ENCODE measurements around the gene KREMEN2.

Gene KREMEN2

DNA sequence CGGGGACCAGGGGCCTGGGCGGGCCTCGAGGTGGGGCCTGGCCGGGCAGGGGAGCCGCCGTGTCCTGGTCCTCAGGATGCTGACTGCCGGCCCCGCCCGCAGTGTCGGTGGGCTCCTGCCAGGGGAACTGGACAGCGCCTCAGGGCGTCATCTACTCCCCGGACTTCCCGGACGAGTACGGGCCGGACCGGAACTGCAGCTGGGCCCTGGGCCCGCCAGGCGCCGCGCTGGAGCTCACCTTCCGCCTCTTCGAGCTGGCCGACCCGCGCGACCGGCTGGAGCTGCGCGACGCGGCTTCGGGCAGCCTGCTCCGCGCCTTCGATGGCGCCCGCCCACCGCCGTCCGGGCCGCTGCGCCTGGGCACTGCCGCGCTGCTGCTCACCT lies 2.7 kb downstream of the KREMEN2 start:
- DNase-seq, result no peak

DNA sequence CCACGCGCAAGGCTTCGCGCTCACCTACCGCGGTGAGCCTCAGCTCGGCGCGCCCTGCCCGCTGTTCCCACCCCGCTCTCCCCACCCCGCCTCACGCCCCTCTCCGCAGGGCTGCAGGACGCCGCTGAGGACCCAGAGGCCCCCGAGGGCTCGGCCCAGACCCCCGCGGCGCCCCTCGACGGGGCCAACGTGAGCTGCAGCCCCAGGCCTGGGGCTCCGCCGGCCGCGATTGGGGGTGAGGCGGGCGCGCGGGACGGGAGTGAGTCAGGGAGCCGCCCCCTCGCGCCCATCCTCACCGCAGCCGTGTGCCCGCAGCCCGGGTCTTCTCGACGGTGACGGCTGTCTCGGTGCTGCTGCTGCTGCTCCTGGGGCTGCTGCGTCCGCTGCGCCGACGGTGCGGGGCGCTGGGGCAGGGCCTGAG lies 3.1 kb downstream of the KREMEN2 start:
- no peak for DNase-seq

DNA sequence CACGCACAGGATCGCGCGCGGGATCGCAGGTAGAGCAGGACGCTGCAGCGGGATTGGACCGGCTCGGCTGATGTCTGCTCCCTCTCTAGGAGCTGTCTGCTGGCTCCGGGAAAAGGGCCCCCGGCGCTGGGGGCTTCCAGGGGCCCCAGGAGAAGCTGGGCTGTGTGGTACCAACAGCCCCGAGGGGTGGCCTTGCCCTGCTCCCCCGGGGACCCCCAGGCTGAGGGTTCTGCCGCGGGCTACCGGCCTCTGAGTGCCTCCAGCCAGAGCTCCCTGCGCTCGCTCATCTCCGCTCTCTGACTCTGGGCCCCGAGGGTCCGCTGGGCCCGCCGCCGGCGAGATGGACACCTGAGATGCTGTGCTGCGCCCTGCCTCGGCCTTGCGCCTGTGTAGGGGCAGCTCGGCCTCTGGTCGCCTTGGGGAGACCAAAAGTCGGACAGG lies 3.7 kb downstream of the KREMEN2 start:
- no peak for DNase-seq

DNA sequence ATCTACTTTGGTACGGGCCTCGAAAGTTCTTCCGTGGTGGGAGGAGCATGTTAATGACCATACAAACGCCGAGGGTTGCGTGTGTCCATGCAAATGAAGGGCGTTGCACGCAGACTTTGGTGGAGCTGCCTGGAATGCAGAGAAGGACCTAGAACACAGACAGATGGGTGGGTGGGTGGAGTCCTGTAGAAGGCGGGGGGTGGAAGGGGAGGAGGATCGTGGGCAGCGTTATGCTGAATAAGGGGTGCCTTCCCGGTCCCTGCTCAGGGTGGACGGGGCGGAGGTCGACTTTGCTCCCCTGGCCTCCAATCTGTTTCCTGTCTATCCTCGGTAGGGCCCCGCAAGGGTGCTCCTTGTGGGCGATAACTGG lies 4.3 kb downstream of the KREMEN2 start:
- DNase-seq, result no peak

DNA sequence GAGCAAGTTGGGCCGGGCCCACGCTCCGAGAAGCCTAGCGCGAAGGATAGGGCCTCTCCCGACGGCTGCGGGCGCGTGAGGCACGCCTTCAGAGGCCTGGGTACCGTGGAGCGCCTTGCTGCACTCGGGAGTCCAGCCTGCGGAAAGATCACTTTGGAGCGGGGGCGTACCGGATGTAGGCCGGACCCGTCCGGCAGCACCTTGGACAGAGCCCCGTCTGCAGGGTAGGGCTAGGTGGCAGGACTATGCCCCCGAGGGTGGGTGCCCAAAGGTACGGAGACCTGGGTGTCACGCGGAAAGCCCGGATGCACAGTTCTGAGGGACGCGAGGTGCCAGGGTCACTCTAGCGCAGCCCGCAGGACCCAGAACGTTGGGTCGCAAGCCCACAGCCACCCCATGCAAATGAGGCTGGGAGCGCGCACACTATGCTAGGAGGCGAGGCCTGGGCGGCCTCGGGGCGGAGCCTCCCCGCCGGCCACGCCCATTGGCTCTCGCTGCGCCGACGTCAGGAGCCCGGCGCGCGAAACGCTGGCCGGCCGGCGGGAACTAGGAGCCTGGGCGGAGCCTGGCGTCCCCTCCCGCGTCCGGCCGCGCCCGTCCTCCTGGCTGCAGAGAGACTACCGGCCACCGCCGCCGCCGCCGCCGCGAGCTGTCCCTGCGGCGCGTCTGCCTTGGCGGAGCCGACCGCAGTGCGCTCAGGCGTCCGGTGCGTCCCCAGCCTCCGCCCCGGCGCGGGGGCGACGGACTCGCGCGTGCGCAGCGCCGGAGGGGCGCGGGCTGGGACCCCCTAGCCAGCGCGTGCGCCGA lies 4.9 kb downstream of the KREMEN2 start, which contains the start of gene PAQR4:
Gene PAQR4, plus strand, starts transcription at position 611 of the 807 bp plus-strand sequence. CDS start 327 bp downstream, outside the sequence.
- peak; percentile 56 for DNase-seq

DNA sequence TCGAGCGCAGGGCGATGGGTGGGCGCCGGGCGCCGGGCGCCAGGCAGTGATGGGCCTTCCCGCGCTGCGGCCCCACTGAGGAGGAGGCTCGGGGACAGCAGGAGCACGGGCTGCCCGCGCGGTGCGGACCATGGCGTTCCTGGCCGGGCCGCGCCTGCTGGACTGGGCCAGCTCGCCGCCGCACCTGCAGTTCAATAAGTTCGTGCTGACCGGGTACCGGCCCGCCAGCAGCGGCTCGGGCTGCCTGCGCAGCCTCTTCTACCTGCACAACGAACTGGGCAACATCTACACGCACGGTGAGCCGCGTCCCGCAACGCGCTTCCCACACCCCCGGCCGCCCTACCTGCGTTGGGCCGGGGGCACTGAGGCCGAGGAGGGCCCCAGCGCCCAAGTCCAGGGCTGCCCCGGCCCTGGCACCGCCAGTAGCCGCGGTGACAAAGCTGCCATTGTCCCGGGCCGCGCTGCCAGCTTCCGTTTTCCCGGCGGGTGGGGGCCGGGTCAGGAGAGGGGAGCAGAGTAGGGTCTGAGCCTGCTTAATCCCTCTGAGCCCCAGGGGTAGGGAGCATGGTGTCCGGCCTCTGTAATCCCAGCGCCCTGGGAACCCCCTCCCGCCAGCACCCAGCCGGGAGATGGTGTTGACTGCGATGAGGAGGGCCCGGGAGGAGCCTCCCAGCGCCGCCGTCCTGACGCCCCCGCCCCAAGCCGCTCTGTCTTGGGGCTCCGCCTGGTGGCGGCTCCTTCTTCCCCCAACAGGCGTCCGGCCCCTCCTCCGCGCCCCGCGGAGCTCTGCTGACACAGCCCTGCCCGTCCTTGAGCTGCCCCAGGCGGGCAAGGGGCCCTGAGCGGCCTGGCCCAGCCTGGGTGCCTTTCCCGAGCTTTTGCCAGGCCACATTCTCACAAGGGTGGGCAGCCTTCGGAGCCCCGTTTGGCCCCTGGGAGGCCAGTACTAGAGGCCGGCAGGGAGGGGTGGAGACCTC lies 5.8 kb downstream of the KREMEN2 start:
- no peak for DNase-seq

DNA sequence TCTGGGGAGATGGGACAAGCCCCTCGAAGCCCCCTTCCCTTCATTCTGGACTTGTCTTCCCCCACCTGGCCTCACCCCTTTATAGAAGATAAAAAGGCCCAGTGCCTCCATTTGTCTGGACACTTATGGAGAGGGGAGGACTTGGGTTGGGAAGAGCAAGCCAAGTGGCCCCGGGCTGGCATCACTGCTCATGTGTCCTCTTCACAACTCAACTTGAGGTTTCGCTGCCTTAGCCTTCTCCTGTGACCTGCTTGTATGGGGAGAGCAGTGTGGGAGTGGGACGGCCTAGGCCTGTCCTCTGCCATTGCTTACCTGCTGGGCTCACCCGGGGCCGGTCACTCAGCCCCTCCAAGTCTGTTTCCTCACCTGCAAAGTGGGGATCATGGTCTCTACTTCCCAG lies 6.5 kb downstream of the KREMEN2 start:
- no peak for DNase-seq

DNA sequence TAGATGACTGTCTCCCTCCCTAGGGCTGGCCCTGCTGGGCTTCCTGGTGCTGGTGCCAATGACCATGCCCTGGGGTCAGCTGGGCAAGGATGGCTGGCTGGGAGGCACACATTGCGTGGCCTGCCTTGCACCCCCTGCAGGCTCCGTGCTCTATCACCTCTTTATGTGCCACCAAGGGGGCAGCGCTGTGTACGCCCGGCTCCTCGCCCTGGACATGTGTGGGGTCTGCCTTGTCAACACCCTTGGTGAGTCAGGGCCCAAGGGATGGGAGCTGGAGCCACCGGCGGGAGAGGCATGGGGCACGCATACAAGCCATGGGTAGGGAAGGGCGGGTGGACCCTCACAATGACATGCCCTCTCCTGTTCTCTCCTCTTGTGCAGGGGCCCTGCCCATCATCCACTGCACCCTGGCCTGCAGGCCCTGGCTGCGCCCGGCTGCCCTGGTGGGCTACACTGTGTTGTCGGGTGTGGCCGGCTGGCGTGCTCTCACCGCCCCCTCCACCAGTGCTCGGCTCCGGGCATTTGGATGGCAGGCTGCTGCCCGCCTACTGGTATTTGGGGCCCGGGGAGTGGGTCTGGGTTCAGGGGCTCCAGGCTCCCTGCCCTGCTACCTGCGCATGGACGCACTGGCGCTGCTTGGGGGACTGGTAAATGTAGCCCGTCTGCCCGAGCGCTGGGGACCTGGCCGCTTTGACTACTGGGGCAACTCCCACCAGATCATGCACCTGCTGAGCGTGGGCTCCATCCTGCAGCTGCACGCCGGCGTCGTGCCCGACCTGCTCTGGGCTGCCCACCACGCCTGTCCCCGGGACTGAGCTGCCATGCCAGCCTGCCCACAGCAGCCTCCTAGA lies 7.3 kb downstream of the KREMEN2 start:
- DNase-seq, result no peak

DNA sequence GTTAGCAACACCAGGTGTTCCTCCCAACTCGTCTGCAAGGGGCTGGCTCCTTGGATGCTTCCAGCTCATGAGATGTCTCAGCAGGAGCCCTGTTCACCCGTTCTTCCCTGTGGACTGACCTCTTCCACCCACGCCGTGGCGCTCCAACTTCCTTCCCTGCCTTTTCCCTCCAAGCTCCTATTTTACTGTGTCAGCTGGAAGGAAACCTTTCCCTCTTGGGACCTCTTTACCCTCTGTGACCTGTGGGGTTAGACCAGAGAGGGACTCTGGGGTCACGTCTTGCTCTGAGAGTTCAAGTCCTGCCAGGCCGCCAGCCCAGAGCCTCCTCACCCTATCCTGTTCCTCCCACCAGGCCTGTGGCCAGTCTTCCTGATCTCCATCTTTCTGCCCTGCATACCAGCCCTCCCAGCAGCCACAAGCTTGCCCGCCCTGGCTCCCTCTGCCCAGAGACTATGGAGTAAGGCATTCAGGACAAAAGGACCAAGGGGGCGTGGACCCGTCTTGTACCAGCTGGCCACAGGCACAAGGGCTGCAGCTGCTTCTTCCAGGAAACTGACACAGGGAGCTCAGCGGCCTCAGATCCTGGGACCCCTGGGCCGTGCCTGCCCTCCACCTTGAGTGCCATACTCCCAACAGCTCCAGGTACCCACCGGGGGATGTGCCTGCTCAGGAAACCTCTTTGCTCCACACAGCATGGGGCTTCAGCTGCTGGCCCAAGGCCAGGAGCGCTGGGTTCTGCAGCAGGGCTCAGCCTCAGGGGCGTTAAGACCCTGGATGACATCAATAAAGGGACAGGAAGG lies 8.1 kb downstream of the KREMEN2 start:
- no peak for DNase-seq

DNA sequence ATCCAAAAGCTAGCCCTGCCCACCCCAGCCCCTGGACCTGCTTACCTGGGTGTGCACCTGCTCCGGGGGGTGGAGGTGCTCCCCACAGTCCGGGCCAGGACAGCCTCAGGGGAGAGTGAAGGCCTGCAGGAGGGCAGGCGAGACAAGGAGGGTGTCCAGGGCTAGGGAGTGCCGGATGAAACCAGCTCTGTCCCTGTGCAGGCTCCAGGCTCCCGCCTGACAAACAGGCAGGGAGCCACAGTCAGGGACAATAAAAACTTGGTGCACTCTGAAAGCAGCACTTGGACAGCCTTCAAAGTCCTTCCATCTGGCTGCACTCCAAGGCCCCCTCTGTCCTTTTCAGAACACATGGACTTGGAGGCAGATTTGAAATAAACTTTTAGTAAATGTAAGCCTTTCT lies 9.0 kb downstream of the KREMEN2 start:
- DNase-seq, result no peak

DNA sequence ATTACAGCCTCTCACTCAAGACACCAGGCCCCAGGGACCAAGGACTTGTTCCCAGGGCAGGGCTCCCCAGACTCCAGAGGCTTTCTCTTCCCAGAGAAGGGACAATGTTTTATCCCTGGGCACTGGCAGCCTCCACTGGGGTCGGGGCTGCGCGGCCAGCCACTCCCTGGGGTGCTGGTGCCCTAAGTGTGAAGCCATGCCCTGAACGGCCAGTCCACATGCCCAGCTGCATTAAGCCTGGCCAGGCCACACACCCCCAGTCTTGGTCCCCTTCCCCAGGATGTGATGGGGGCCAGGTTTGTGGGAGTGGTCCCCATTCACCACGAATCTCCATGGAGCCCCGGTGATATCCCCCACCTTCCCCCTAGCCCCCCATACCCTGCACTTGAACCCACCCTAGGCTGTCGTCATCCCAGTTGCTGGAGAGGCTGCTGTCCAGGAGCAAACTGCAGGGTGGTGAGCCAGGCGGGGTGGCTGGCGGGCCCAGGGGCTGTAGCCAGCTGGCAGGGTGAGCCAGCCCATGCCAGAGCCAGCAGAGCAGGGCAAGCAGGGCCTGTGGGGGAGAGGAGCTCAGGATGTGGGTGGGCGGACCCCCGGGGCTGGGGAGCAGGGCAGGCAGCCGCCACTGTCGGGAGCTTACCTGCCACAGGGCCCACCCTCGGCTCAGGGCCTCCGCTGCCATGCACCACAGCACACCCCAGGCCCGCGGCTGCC lies 9.7 kb downstream of the KREMEN2 start:
- no peak for DNase-seq

DNA sequence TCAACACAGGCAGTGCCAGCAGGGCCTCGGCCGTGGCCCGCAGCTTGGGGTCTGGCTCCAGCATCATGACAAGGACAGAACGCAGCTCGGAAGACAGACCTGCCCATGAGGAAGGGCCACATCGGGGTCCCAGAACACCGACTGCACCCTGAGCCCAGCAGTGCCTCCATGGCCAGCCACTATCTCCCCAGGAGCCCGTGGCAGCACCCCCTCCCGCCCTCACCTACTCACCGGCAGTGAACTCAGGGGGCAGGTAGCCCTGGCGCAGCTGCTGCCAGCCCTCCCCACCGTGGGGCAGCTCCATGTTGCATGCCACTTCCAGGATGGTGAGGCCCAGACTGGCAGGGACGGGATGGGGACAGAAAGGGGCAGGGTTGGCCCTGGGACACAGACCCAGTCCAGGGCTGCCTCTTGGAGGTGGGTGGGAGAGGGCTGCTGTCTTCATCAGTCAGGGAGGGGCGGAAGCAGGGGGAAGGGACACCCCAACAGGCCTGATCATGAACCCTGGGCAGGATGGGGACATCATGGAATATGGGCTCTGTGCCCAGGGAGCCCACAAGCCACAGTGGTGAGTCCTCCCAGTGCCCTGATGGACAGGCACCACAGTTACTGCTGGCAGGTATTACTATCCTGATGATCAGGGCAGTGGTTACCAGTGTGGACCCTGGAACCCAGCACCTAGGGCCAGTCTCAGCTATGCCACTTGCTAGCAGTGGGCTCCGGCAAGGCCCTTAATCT lies 10.4 kb downstream of the KREMEN2 start:
- no peak for DNase-seq

DNA sequence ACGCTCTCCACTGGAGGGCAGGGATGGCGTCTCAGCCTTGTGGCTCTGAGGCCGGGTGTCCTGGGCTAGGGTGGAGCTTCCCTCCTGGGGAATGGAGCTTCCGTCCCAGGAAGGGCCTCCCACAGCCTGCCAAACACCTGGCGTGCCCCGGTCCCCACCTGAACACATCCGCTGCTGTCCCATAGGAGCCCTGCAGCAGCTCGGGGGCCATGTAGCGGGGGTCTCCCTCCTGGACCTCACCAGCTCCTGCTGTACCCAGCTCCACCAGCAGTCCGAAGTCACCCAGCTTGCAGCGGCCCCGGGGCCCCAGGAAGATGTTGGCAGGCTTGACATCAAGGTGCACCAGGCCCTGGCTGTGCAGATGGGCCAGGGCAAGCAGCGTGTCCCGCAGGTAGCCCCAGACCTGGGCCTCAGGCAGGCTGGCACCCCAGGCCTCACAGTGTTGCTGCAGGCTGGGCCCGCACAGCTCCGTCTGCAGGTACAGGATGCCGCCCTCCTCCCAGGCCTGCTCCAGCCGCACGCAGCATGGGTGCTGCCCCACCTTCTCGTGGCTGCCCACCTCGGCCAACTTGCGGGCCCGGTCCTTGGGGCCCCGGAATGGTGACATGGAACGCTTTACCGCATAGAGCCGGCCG lies 11.2 kb downstream of the KREMEN2 start:
- no peak for DNase-seq

DNA sequence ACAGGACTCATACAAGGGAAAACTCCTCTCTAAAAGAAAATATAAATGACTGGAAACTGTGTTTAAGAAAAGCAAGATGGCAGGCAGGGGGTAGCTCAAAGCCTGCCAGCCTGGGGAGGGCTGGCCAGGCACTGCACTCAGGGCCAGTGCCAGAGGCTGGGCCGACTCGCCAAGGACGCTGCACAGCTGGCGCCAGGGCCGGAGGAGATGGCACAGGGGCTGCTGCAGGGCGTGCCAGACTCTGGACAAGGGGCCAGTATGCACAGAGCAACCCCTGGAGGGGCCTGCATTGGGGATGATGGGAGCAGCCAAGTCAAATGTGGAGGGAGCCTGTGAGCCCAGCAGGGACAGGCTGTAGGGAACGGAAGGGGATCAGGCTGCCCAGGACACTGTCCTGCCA lies 12.1 kb downstream of the KREMEN2 start:
- DNase-seq, result no peak

DNA sequence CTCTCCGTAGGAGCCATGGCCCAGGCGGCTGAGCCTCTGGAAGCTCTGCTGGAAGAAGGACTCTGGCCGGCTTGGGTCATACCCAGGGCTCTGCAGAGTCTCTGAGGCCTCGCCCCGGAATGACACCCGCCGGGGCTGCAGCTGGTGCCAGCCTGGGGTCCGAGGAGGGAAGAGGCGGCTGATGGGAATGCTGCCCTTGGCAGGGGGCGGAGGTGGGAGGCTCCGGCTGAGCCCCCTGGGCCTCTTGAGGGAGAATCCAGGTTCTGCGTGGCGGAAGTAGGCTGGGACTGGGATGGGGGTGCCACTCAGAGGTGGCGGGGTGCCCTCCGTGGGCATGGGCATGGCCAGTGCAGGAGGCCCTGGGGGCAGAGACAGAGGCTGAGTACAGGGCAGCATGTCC lies 12.6 kb downstream of the KREMEN2 start:
- no peak for DNase-seq

DNA sequence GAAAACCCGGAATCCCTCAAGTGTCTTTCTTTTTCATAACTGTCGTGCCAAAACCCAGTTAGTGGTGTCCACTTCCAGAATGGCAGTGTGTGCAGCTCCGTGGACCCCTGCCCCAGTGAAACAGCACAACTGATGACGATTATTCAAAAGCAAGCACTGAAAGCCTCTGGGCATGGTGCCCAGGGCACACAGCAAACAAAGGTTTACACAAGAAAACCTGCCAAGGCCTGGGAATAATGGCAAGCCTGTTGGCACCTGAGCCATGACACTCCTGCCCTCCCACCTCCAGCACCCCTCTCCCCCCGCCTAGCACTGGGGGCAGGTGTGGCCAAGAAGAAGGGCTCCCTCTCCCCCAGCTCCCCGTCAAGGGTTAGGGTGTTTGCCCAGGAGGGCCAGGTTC lies 13.4 kb downstream of the KREMEN2 start:
- peak; percentile 70 for DNase-seq

DNA sequence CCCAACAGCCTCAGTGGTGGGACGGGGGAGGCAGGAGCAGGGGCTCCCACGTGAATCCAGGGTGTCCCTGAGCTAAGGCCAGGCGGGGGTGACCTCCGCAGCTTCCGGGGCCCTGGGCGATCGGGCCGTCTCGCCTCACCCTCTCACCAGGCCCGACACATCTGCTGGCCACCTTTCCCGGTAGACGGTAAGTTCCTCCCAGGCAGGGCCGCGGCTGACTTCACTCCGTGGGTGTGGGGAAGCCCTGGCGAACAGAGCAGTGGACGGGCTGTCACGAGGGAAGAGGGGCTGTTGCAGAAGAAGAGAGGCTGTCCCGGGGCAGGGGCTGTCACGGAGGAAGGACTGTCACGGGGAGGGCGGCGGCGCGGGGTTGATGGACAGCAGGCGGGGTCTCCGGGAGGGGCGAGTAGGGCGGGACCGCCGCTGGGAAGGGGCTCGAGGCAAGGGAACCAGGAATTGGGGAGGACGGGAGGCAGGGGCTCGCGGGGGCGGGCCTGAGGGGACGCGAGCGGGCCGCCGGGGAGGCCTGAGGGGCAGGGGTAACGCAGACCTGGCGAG lies 15.7 kb downstream of the KREMEN2 start:
- no peak for DNase-seq

DNA sequence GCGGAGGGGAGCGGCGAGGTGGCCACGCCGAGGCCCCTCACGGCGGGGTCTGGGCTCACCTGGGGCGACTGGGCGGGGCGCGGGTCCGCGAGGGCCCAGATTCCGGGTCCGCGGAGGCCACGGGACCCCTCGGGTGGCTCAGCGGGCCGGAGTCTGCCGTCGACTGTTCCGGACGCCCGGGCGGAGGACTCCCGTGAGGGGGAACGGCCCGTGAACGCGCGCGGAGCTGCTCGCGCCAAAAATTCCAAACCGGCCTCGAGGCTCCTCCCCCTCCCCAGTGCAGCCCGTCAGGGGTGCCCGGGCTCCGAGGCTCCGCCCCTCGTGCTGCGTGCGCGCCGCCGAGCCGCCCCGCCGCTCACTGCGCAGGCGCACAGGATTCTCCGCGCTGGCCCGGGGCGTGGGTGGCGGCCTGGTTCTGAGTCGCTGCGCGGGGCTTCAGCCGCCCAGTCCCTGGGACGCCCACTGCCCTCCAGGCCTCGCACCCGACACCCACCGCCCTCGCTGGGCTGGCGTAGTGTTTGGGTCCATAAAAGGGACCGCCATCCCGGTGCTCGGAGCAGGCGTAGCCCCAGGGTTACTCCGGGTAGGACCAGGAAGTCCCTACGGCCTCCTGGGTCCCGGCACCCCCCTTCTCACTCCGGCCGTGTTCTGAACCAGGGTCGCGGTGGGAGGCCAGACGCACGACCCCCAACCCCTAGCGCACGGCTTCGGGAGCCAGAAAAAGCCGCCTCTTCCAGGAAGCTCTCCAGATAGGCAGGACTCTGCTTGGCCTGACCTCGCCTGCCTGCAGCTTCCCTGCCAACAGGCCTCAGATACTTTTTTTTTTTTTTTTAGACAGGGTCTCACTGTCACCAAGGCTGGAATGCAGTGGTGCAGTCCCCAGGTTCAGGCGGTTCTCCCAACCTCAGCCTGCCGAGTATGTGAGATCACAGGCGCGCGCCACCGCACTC lies 16.4 kb downstream of the KREMEN2 start, which contains the start of gene PKMYT1:
Gene PKMYT1, minus strand, starts transcription at position 220 of the 950 bp plus-strand sequence. CDS start 789 bp downstream, outside the sequence.
- DNase-seq, result no peak
